Lower leg skin (tissue), 4 donors: ENCODE results near the gene IRF2. TPM values are rescaled to one million over a fixed set of nuclear protein-coding genes. Genes with fewer than 3 reads are reported as not detected.

Source experiments
- DNase-seq, 2 donors: peaks; one replicate each; pipeline ENCODE4 v3.0.0-alpha.2; 2019; ENCODE audit warnings: low spot score in 2 of 2
- H3K4me3 ChIP-seq: fragments of 200-600 bp; sonication (generic); 2 replicates; pipeline ENCODE4 v1.5.1; 2017; ENCODE audit warnings: mild to moderate bottlenecking, low read depth; ENCODE audit not compliant: poor library complexity, severe bottlenecking
- POLR2A ChIP-seq, 2 donors: fragments of 450-650 bp; IDR thresholded peaks; one replicate each; pipeline ENCODE4 v1.6.1; 2016 to 2017; ENCODE audit warnings: antibody characterized with exemption in 2 of 2, mild to moderate bottlenecking in 1 of 2, moderate library complexity in 1 of 2
- WGBS, 2 donors: methylation state at CpG; one replicate each; pipeline ENCODE4 v1.1.5; 2018; 5-methylcytosine and 5-hydroxymethylcytosine counted together
- intact Hi-C: fragments of 100-400 bp; cut with DNase I; formaldehyde crosslinking; loops from one replicate; pipeline ENCODE4 v1.15.0; 2023; ENCODE audit warnings: low total_unique reads
- total RNA-seq, 4 donors: library from RNA; depleted of rRNA; stranded (reverse); fragments of >200 nt; gene quantifications; one replicate each; pipeline ENCODE4 v1.1.0, GENCODE V29; 2016
- TF ChIP-seq, protein P1 (sequence below), 3 donors: fragments of 450-650 bp; IDR thresholded peaks; one replicate each; pipeline ENCODE4 v1.5.1; 2016; ENCODE audit warnings: antibody characterized with exemption in 3 of 3, mild to moderate bottlenecking in 3 of 3, moderate library complexity in 2 of 3

The IRF2 gene
- total RNA-seq, 4 donors from 2014 or later, result 31.6 to 44.0 (median 38.4) TPM

DNA sequence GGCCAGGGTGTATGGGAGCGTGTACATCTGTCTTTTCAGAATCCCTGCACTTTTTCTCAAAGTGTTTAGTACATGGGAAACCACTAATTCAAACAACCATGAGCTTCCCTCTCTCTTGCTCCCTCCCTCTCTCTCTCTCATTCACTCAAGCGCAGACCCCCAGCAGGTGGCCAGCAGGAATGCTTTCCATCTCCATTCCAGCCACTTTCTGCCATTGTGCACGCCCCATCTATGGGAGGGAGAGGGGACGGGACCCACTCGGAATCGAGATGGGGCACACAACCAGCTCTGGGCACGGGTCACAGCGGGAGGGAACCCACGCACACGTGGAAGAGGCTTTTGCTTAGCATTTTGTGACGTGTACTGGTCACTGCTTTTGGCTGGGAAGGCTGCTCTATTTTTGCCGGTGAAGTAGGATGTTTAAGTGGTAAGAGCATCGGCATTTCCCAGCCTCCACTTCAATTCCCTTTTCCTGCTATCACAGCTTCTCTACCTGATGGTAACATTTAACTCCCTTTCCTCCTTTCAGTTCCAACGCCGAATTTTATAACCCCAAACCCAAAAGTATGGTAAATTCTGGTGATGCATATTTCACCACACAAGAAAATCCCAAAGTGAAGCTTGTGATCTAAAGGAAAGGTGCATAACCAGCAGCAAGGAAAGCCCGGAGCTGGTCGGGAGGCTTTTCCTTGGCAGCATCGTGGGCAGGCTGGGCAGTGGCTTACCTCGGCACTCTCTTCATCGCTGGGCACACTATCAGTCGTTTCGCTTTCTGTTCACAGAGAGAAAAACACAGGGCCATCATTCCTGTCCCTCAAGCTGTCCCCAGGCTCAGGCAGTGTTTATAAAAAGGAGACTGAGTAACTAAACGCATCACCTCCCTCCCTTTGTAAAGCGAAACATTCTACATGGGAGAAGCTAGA lies 84.1 kb downstream of the IRF2 start:
- no peak overlapping the region for H3K4me3 ChIP-seq
- intact Hi-C loops, result no loop called here
- no peak for TF ChIP-seq POLR2A (IDR thresholded peaks at IDR 0.05)
- TF ChIP-seq, protein P1, sequence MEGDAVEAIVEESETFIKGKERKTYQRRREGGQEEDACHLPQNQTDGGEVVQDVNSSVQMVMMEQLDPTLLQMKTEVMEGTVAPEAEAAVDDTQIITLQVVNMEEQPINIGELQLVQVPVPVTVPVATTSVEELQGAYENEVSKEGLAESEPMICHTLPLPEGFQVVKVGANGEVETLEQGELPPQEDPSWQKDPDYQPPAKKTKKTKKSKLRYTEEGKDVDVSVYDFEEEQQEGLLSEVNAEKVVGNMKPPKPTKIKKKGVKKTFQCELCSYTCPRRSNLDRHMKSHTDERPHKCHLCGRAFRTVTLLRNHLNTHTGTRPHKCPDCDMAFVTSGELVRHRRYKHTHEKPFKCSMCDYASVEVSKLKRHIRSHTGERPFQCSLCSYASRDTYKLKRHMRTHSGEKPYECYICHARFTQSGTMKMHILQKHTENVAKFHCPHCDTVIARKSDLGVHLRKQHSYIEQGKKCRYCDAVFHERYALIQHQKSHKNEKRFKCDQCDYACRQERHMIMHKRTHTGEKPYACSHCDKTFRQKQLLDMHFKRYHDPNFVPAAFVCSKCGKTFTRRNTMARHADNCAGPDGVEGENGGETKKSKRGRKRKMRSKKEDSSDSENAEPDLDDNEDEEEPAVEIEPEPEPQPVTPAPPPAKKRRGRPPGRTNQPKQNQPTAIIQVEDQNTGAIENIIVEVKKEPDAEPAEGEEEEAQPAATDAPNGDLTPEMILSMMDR (IDR thresholded peaks at IDR 0.05), result no peak
- no peak for DNase-seq
- WGBS, 2 donors, result 82 to 84% methylated on average over 24 of the region's 24 CpGs

DNA sequence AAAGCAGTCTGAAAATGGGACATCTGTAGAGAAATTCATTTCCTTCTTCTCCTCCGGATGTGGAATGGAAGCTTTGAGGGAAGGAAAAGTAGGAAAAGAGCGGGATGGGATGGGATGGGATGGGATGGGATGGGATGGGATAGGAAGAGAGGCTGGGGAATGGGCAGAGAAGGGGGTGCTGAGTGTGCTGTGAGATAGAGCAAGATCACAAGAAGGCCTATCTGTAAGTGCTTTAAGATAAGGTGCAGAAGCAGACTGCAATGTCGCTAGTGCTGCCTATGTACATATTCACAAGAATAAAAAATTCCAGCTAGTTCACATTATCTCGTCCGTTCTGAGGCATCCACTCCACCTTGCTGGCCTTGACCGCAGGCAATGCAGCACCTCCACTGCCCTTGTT lies 86.2 kb downstream of the IRF2 start:
- H3K4me3 ChIP-seq, result no peak overlapping the region
- 94 to 98% methylated on average over 6 of the region's 6 CpGs for WGBS, 2 donors
- intact Hi-C loops, result no loop called here
- DNase-seq, result no peak
- TF ChIP-seq, protein P1 (IDR thresholded peaks at IDR 0.05), result no peak
- no peak for TF ChIP-seq POLR2A (IDR thresholded peaks at IDR 0.05)

DNA sequence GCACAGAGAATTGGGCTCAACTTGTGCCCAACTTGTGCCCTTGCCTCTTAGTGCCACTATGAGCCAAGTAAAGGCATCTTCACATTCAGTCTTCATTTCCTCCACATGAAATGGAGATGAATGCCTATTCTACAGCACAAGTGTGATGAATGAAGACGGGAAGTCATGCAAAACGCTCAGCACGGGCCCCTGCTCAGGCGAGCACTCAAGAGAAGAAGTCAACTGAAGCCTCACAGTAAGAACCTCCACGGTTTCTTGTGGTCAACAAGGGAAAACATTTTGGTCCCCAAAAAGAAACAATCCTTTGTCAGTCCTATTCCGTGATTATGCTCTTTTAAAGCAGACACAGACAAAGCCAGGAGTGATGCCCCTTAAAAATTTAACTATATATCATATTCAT lies 87.0 kb downstream of the IRF2 start:
- intact Hi-C loops, result no loop called here
- TF ChIP-seq POLR2A (IDR thresholded peaks at IDR 0.05), result no peak
- TF ChIP-seq, protein P1 (IDR thresholded peaks at IDR 0.05), result no peak
- no peak overlapping the region for H3K4me3 ChIP-seq
- no peak for DNase-seq
- 81 to 86% methylated on average over 6 of the region's 6 CpGs for WGBS, 2 donors

DNA sequence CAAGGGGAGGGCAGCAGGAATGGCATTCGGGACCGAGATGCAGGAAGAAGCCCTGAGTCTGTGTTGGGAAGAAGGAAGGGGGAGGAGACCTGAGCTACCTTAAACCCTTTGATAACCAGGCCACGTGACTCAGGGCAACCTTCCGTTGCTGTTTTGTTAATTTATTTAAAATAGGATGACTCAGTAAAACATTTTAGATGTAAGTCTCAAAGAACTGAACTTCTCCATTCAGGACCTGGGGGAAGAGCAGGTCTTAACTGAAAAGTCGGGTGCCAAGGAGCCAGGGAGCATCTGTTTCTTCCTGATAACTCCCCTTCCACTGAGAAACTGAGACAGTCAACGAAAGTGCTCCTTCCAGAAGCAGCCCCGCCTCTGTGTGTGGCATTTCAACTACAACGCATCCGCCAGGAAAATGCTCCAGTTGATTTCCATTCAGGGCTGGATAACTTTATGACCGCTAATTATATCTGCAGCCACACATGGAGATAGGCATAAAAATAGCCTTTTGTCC lies 88.0 kb downstream of the IRF2 start:
- TF ChIP-seq, protein P1 (IDR thresholded peaks at IDR 0.05), result no peak
- no peak for TF ChIP-seq POLR2A (IDR thresholded peaks at IDR 0.05)
- DNase-seq, result no peak
- no peak overlapping the region for H3K4me3 ChIP-seq
- WGBS, 2 donors, result 52 to 67% methylated on average over 10 of the region's 10 CpGs
- intact Hi-C loops, result no loop called here

DNA sequence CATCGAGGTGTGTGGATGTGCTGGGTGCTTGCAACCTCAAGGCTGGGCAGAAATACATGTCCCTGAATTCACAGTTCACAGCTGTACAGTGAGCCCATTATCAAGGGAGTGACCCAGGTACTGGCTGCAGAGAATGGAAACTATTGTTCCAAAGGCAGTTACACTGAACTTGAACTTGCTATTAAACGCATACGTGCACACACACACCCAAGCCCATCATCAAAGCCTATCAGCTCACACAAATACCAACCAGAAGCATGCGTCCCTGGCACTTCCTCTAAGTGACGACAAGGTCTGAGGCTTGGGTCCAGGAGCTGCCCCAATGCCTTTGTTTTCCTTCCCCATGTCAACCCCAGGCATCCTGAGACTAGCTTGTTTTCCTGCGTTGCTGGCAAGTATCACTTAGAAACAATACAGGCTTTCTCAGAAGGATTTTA lies 88.6 kb downstream of the IRF2 start:
- peak in 1 of 2 donors; percentile 47 for DNase-seq
- WGBS, 2 donors, result 64 to 75% methylated on average over 6 of the region's 6 CpGs
- H3K4me3 ChIP-seq, result no peak overlapping the region
- TF ChIP-seq, protein P1 (IDR thresholded peaks at IDR 0.05), result no peak
- no peak for TF ChIP-seq POLR2A (IDR thresholded peaks at IDR 0.05)
- intact Hi-C loops, result no loop called here
